Measurements from ENCODE around the gene U2SURP. TPM values are rescaled to one million over a fixed set of nuclear protein-coding genes. Genes with fewer than 3 reads are reported as not detected.
"Not testable (repeated sequence)": the region's sequence is repeated elsewhere in the genome, so short reads cannot be mapped to it uniquely, and the experiment has no call there.

U2SURP gene
- total RNA-seq, 4 donors from 2014 or later = 67.4 to 138 (median 78.8) TPM

- Histone ChIP-seq H3K36me3 (no peaks in the 10 kb centered on the region), H3K27me3 (no peaks in the 10 kb centered on the region), H3K9me3 (no peaks in the 10 kb centered on the region), H3K4me3 (no peak overlapping the region), H3K27ac (no peak overlapping the region), H3K4me1 (no peaks in the 10 kb centered on the region)
- DNase-seq = no peak
- TF ChIP-seq CTCF (IDR thresholded peaks at IDR 0.05) (no peak), POLR2A (IDR thresholded peaks at IDR 0.05) (no peak)
Observed at GRCh38 chr3:143067201-143067600, 65.8 kb downstream of the U2SURP start.

GRCh38 chr3:143068059-143068458 lies 66.7 kb downstream of the U2SURP start:
- no peaks in the 10 kb centered on the region for H3K9me3 ChIP-seq
- no peak overlapping the region for H3K4me3 ChIP-seq
- no peak overlapping the region for H3K27ac ChIP-seq
- TF ChIP-seq CTCF (IDR thresholded peaks at IDR 0.05) (no peak), POLR2A (IDR thresholded peaks at IDR 0.05) (no peak)
- no peak for DNase-seq
- H3K27me3 ChIP-seq = no peaks in the 10 kb centered on the region
- H3K4me1 ChIP-seq = no peaks in the 10 kb centered on the region
- H3K36me3 ChIP-seq = no peaks in the 10 kb centered on the region

GRCh38 chr3:143070977-143071551 lies 69.7 kb downstream of the U2SURP start:
- DNase-seq = no peak

GRCh38 chr3:143071776-143072175 lies 70.4 kb downstream of the U2SURP start:
- H3K27ac ChIP-seq = no peak overlapping the region
- no peak for DNase-seq
- no peaks in the 10 kb centered on the region for H3K4me1 ChIP-seq
- H3K27me3 ChIP-seq = no peaks in the 10 kb centered on the region
- no peaks in the 10 kb centered on the region for H3K9me3 ChIP-seq
- H3K36me3 ChIP-seq = no peaks in the 10 kb centered on the region
- TF ChIP-seq POLR2A (IDR thresholded peaks at IDR 0.05) (no peak), CTCF (IDR thresholded peaks at IDR 0.05) (no peak)
- H3K4me3 ChIP-seq = no peak overlapping the region

More at GRCh38 chr3:143070977-143071551, 69.7 kb downstream of the U2SURP start:
- Histone ChIP-seq H3K27ac (no peak overlapping the region), H3K27me3 (no peaks in the 10 kb centered on the region), H3K9me3 (no peaks in the 10 kb centered on the region), H3K4me1 (no peaks in the 10 kb centered on the region), H3K36me3 (no peaks in the 10 kb centered on the region), H3K4me3 (no peak overlapping the region)
- TF ChIP-seq CTCF (IDR thresholded peaks at IDR 0.05) (no peak), POLR2A (IDR thresholded peaks at IDR 0.05) (no peak)

- H3K4me1 ChIP-seq, DNase-seq, H3K4me3 ChIP-seq, H3K27me3 ChIP-seq, H3K36me3 ChIP-seq, H3K9me3 ChIP-seq, H3K27ac ChIP-seq: not testable (repeated sequence)
Observed at GRCh38 chr3:143072298-143073020, 71.1 kb downstream of the U2SURP start.

GRCh38 chr3:143073541-143073940 lies 72.2 kb downstream of the U2SURP start:
- H3K27ac ChIP-seq, H3K27me3 ChIP-seq, DNase-seq, H3K36me3 ChIP-seq, H3K9me3 ChIP-seq, H3K4me1 ChIP-seq, H3K4me3 ChIP-seq: not testable (repeated sequence)

- not testable (repeated sequence) for H3K9me3 ChIP-seq, DNase-seq, H3K27ac ChIP-seq, H3K4me1 ChIP-seq, H3K27me3 ChIP-seq, H3K36me3 ChIP-seq, H3K4me3 ChIP-seq
Observed at GRCh38 chr3:143073983-143074382, 72.6 kb downstream of the U2SURP start.

Measured in Peyer's patch (tissue), 4 donors.